HepG2 (cell line): ENCODE measurements around the gene SPHK1. TPM values are rescaled to one million over a fixed set of nuclear protein-coding genes. Genes with fewer than 3 reads are reported as not detected.

Experiments used
- AKAP8 ChIP-seq: sonication (generic); formaldehyde crosslinking; IDR thresholded peaks from 2 replicates; pipeline ENCODE4 v1.5.1; 2020; ENCODE audit warnings: mild to moderate bottlenecking, missing genetic modification reagents
- CREB1 ChIP-seq, 2 experiments: fragments of 450-650 bp in 1 of 2; IDR thresholded peaks; 2 replicates each; pipeline ENCODE4 v1.6.1; 2016 to 2017; ENCODE audit warnings: control low read depth in 1 of 2, mild to moderate bottlenecking in 1 of 2, missing compliant biosample characterization in 1 of 2, missing genetic modification characterization in 1 of 2
- HOXA5 ChIP-seq: sonication (generic); formaldehyde crosslinking; IDR thresholded peaks from 2 replicates; pipeline ENCODE4 v1.4.0; 2020; ENCODE audit warnings: missing genetic modification reagents
- KLF11 ChIP-seq: IDR thresholded peaks from 2 replicates; pipeline ENCODE4 v1.6.1; 2016; ENCODE audit warnings: missing compliant biosample characterization
- NR2F2 ChIP-seq: IDR thresholded peaks from 2 replicates; pipeline ENCODE4 v1.6.1; 2012; ENCODE audit warnings: low read depth, inconsistent platforms, borderline replicate concordance
- PHF8 ChIP-seq: sonication (generic); formaldehyde crosslinking; IDR thresholded peaks from 2 replicates; pipeline ENCODE4 v1.5.0; 2020; ENCODE audit warnings: missing genetic modification reagents
- RFX5 ChIP-seq: IDR thresholded peaks from 2 replicates; pipeline ENCODE4 v1.6.1; 2011; ENCODE audit warnings: low read depth, low read length, improper control_type of control experiment
- SIX4 ChIP-seq: sonication (generic); formaldehyde crosslinking; IDR thresholded peaks from 2 replicates; pipeline ENCODE4 v1.4.0; 2020; ENCODE audit warnings: missing genetic modification reagents
- SSRP1 ChIP-seq: IDR thresholded peaks from 2 replicates; pipeline ENCODE4 v1.6.1; 2016; ENCODE audit warnings: control low read depth
- ZFP36 ChIP-seq: fragments of 150-350 bp; IDR thresholded peaks from 2 replicates; pipeline ENCODE4 v1.6.1; 2018; ENCODE audit warnings: borderline replicate concordance, low read length, low read depth; ENCODE audit not compliant: partially characterized antibody
- ZNF136 ChIP-seq: sonication (generic); formaldehyde crosslinking; IDR thresholded peaks from 2 replicates; pipeline ENCODE4 v1.8.1; 2022; ENCODE audit warnings: low read depth, mild to moderate bottlenecking, moderate library complexity, missing genetic modification reagents
- ZNF20 ChIP-seq: sonication (generic); formaldehyde crosslinking; IDR thresholded peaks from 2 replicates; pipeline ENCODE4 v1.4.0; 2020; ENCODE audit warnings: mild to moderate bottlenecking, moderate library complexity, missing genetic modification reagents
- ZNF282 ChIP-seq: fragments of 450-650 bp; IDR thresholded peaks from 2 replicates; pipeline ENCODE4 v1.6.1; 2018; ENCODE audit not compliant: partially characterized antibody
- ZNF468 ChIP-seq: sonication (generic); formaldehyde crosslinking; IDR thresholded peaks from 2 replicates; pipeline ENCODE4 v1.8.0; 2022; ENCODE audit warnings: mild to moderate bottlenecking, moderate library complexity, missing genetic modification reagents
- polyA plus RNA-seq, 8 experiments: library from polyadenylated mRNA; depleted of rRNA in 3 of 8; stranded (reverse) in 7 of 8; unstranded in 1 of 8; fragments of >200 nt; fragmentation: Illumina TruSeq in 4 of 8; extraction: Trizol in 4 of 8; gene quantifications; 2 replicates each; pipeline versions ENCODE4 v1.2.1 to v1.2.3, GENCODE V29; 2011 to 2016; ENCODE audit warnings: low read depth in 4 of 8, missing spikeins in 1 of 8, mixed read lengths in 1 of 8; ENCODE audit not compliant: insufficient read depth in 1 of 8
- total RNA-seq, 5 experiments: library from RNA; depleted of rRNA; stranded (reverse); fragments of >200 nt; fragmentation: Illumina TruSeq; extraction: Trizol; gene quantifications; 2 replicates each; pipeline ENCODE4 v1.2.3, GENCODE V29; 2016; ENCODE audit warnings: low read depth in 1 of 5
- TF ChIP-seq, protein P1 (sequence below): sonication (generic); formaldehyde crosslinking; IDR thresholded peaks from 2 replicates; pipeline ENCODE4 v1.8.1; 2023; ENCODE audit warnings: mild to moderate bottlenecking, missing genetic modification reagents
- TF ChIP-seq, protein P2 (sequence below): sonication (generic); formaldehyde crosslinking; IDR thresholded peaks from 2 replicates; pipeline ENCODE4 v1.4.0; 2020; ENCODE audit warnings: missing genetic modification reagents
- TF ChIP-seq, protein P3 (sequence below): sonication (generic); formaldehyde crosslinking; IDR thresholded peaks from 2 replicates; pipeline ENCODE4 v1.4.0; 2020; ENCODE audit warnings: mild to moderate bottlenecking, missing genetic modification reagents, borderline replicate concordance
- TF ChIP-seq, protein P4 (sequence below): IDR thresholded peaks from 2 replicates; pipeline ENCODE4 v1.6.1; 2012; ENCODE audit warnings: low read length, improper control_type of control experiment

Gene SPHK1
- total and polyA plus RNA-seq, 2 of the 13 experiments (the other 11 are each of a cell fraction or from before 2014, with no cell fraction given) = 129 to 160 TPM

DNA sequence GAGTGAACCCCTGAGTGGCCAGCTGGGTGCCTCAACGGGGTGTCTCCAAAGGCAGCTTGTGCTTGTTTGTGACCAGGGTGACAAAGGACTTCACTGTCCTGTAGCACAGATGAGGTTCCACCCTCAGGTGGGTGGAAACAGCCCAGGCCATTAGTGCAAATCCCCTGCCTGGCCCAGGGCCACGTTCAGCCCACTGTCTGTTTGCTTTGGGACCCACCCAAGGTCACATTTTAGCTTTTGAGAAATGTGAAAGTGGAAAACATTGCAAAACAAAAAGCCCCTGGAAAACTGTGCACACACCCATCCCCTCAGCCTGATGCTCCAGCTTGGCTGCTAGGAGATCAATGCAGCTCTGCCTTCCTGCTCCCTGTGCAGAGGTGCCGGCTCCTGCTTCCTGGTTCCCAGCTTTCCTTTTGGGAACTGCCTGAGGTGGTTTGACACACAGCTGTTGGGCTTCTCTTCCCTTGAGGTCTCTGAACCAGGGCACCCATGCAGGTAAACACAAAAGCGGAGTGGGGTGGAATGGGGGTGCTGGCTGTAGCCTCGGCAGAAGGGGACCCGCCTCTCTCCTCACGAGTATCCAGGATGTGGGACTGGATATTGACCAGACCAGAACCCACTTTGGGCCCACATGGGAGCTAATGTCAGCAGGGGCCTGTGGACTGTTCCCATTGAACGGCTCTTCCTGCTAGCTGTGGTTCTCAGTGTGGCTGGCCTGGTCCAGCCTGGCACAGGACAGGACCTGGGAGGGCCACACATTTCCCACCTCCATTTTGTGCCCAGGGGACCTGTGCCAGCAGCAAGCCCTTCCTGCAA, 7.9 kb upstream of the SPHK1 start (continued):
- peak; percentile 90 for TF ChIP-seq HOXA5 (CRISPR knock-in tag)
- TF ChIP-seq KLF11 (CRISPR knock-in tag) = no peak
- no peak; the same call in 1 of the 2 replicates for TF ChIP-seq SIX4 (CRISPR knock-in tag)
- peak; percentile 49; the same call in 1 of the 2 replicates for TF ChIP-seq ZNF20 (CRISPR knock-in tag)
- TF ChIP-seq, protein P1, sequence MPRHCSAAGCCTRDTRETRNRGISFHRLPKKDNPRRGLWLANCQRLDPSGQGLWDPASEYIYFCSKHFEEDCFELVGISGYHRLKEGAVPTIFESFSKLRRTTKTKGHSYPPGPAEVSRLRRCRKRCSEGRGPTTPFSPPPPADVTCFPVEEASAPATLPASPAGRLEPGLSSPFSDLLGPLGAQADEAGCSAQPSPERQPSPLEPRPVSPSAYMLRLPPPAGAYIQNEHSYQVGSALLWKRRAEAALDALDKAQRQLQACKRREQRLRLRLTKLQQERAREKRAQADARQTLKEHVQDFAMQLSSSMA (CRISPR knock-in tag) = no peak
- TF ChIP-seq ZNF136 = peak; percentile 16; the same call in 1 of the 2 replicates
- no peak for TF ChIP-seq ZNF282
- TF ChIP-seq, protein P2, sequence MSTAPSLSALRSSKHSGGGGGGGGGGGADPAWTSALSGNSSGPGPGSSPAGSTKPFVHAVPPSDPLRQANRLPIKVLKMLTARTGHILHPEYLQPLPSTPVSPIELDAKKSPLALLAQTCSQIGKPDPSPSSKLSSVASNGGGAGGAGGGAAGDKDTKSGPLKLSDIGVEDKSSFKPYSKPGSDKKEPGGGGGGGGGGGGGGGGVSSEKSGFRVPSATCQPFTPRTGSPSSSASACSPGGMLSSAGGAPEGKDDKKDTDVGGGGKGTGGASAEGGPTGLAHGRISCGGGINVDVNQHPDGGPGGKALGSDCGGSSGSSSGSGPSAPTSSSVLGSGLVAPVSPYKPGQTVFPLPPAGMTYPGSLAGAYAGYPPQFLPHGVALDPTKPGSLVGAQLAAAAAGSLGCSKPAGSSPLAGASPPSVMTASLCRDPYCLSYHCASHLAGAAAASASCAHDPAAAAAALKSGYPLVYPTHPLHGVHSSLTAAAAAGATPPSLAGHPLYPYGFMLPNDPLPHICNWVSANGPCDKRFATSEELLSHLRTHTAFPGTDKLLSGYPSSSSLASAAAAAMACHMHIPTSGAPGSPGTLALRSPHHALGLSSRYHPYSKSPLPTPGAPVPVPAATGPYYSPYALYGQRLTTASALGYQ (CRISPR knock-in tag) = peak; percentile 93
- TF ChIP-seq ZNF468 (CRISPR knock-in tag) = 0 out of 2 replicates have a peak, but pooled peaks have one; percentile 56
- TF ChIP-seq CREB1 (IDR thresholded peaks at IDR 0.05) = no peak
- TF ChIP-seq CREB1 (CRISPR knock-in tag; IDR thresholded peaks at IDR 0.05) = 0 out of 2 replicates have a peak, but pooled peaks have one; percentile 47
- peak; percentile 84; the same call in 1 of the 2 replicates for TF ChIP-seq NR2F2
- peak; percentile 51; the same call in 1 of the 2 replicates for TF ChIP-seq PHF8 (CRISPR knock-in tag)
- no peak for TF ChIP-seq RFX5
- no peak for TF ChIP-seq ZFP36
- TF ChIP-seq, protein P3, sequence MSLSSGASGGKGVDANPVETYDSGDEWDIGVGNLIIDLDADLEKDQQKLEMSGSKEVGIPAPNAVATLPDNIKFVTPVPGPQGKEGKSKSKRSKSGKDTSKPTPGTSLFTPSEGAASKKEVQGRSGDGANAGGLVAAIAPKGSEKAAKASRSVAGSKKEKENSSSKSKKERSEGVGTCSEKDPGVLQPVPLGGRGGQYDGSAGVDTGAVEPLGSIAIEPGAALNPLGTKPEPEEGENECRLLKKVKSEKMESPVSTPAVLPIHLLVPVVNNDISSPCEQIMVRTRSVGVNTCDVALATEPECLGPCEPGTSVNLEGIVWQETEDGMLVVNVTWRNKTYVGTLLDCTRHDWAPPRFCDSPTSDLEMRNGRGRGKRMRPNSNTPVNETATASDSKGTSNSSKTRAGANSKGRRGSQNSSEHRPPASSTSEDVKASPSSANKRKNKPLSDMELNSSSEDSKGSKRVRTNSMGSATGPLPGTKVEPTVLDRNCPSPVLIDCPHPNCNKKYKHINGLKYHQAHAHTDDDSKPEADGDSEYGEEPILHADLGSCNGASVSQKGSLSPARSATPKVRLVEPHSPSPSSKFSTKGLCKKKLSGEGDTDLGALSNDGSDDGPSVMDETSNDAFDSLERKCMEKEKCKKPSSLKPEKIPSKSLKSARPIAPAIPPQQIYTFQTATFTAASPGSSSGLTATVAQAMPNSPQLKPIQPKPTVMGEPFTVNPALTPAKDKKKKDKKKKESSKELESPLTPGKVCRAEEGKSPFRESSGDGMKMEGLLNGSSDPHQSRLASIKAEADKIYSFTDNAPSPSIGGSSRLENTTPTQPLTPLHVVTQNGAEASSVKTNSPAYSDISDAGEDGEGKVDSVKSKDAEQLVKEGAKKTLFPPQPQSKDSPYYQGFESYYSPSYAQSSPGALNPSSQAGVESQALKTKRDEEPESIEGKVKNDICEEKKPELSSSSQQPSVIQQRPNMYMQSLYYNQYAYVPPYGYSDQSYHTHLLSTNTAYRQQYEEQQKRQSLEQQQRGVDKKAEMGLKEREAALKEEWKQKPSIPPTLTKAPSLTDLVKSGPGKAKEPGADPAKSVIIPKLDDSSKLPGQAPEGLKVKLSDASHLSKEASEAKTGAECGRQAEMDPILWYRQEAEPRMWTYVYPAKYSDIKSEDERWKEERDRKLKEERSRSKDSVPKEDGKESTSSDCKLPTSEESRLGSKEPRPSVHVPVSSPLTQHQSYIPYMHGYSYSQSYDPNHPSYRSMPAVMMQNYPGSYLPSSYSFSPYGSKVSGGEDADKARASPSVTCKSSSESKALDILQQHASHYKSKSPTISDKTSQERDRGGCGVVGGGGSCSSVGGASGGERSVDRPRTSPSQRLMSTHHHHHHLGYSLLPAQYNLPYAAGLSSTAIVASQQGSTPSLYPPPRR (CRISPR knock-in tag) = peak; percentile 91
- TF ChIP-seq AKAP8 = no peak; the same call in 1 of the 2 replicates
- TF ChIP-seq, protein P4, sequence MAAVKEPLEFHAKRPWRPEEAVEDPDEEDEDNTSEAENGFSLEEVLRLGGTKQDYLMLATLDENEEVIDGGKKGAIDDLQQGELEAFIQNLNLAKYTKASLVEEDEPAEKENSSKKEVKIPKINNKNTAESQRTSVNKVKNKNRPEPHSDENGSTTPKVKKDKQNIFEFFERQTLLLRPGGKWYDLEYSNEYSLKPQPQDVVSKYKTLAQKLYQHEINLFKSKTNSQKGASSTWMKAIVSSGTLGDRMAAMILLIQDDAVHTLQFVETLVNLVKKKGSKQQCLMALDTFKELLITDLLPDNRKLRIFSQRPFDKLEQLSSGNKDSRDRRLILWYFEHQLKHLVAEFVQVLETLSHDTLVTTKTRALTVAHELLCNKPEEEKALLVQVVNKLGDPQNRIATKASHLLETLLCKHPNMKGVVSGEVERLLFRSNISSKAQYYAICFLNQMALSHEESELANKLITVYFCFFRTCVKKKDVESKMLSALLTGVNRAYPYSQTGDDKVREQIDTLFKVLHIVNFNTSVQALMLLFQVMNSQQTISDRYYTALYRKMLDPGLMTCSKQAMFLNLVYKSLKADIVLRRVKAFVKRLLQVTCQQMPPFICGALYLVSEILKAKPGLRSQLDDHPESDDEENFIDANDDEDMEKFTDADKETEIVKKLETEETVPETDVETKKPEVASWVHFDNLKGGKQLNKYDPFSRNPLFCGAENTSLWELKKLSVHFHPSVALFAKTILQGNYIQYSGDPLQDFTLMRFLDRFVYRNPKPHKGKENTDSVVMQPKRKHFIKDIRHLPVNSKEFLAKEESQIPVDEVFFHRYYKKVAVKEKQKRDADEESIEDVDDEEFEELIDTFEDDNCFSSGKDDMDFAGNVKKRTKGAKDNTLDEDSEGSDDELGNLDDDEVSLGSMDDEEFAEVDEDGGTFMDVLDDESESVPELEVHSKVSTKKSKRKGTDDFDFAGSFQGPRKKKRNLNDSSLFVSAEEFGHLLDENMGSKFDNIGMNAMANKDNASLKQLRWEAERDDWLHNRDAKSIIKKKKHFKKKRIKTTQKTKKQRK = no peak
- peak; percentile 92 for TF ChIP-seq SSRP1
